ENCODE data around the gene TSGA10IP.
"Not testable (repeated sequence)": the region's sequence is repeated elsewhere in the genome, so short reads cannot be mapped to it uniquely, and the experiment has no call there.

TSGA10IP gene

DNA sequence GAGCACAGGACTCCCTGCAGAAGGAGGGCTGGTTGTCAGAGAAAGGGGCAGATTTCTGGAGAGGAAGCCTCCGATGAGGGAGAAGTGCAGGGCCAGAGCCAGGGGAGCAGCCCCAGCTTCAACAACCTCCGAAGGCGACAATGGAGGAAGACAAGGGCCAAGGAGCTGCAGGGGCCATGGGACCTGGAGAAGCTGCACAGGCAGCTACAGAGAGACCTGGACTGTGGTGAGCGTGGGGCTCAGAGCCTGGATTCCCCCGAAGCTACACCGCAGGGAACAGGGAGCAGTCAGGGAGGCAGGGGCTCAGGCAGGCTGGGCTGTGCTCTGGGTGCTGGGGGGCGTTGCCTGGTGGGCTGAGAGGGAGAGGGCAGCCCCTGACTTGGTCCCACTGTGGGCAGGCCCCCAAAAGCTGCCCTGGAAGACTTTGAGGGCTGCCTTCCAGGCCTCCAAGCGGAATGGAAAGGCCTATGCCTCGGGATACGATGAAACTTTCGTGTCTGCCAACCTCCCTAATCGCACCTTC, 2.4 kb downstream of the TSGA10IP start:
- Histone ChIP-seq H3K27me3 (no peaks in the 10 kb centered on the region), H3K9me3 (no peaks in the 10 kb centered on the region), H3K4me1 (ENCODE audit: control insufficient read depth in 1 of 2, insufficient read depth in 1 of 2, low read depth in 1 of 2, low read length in 1 of 2) (no peaks in the 10 kb centered on the region), H3K27ac (no peak overlapping the region), H3K36me3 (no peaks in the 10 kb centered on the region), H3K4me3 (ENCODE audit: low read depth in 1 of 2, low read length in 1 of 2) (no peak overlapping the region)
- no peak for TF ChIP-seq CTCF (IDR thresholded peaks at IDR 0.05)

- H3K36me3 ChIP-seq; H3K4me1 ChIP-seq (ENCODE audit: control insufficient read depth in 1 of 2, insufficient read depth in 1 of 2, low read depth in 1 of 2, low read length in 1 of 2); H3K27me3 ChIP-seq; H3K27ac ChIP-seq; H3K4me3 ChIP-seq (ENCODE audit: low read depth in 1 of 2, low read length in 1 of 2); H3K9me3 ChIP-seq: not testable (repeated sequence)
Measured at GRCh38 chr11:65950711-65951110, 5.4 kb downstream of the TSGA10IP start.

GRCh38 chr11:65951641-65952040, 6.4 kb downstream of the TSGA10IP start:
- H3K4me1 ChIP-seq (ENCODE audit: control insufficient read depth in 1 of 2, insufficient read depth in 1 of 2, low read depth in 1 of 2, low read length in 1 of 2); H3K27me3 ChIP-seq; H3K9me3 ChIP-seq; H3K4me3 ChIP-seq (ENCODE audit: low read depth in 1 of 2, low read length in 1 of 2); H3K27ac ChIP-seq; H3K36me3 ChIP-seq: not testable (repeated sequence)

- H3K9me3 ChIP-seq, result no peaks in the 10 kb centered on the region
- H3K27me3 ChIP-seq, result no peaks in the 10 kb centered on the region
- no peak for TF ChIP-seq CTCF (IDR thresholded peaks at IDR 0.05)
- H3K4me3 ChIP-seq (ENCODE audit: low read depth in 1 of 2, low read length in 1 of 2), result no peak overlapping the region
- H3K36me3 ChIP-seq, result no peaks in the 10 kb centered on the region
- H3K27ac ChIP-seq, result no peak overlapping the region
- H3K4me1 ChIP-seq (ENCODE audit: control insufficient read depth in 1 of 2, insufficient read depth in 1 of 2, low read depth in 1 of 2, low read length in 1 of 2), result no peaks in the 10 kb centered on the region
Measured at GRCh38 chr11:65952052-65952521, 6.8 kb downstream of the TSGA10IP start.

DNA sequence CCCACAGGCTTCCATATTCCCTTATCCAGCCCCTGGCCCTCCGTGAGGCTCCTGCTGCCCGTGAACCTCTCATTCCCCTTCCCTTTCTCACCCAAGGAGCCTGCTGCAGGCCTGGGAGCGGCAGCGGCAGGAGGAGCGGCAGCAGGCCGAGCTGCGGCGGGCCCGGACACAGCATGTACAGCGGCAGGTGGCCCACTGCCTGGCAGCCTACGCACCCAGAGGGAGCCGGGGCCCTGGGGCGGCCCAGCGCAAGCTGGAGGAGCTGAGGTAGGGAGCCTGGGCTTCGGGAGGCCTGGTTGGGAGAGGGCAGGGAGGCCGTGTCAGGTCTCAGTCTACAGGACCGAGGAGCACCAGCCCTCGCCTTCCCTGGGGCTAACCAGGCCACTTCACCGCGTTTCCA, 8.2 kb downstream of the TSGA10IP start:
- no peak overlapping the region for H3K27ac ChIP-seq
- TF ChIP-seq CTCF (IDR thresholded peaks at IDR 0.05), result no peak
- H3K36me3 ChIP-seq, result no peaks in the 10 kb centered on the region
- no peak overlapping the region for H3K4me3 ChIP-seq (ENCODE audit: low read depth in 1 of 2, low read length in 1 of 2)
- H3K27me3 ChIP-seq, result no peaks in the 10 kb centered on the region
- no peaks in the 10 kb centered on the region for H3K4me1 ChIP-seq (ENCODE audit: control insufficient read depth in 1 of 2, insufficient read depth in 1 of 2, low read depth in 1 of 2, low read length in 1 of 2)
- H3K9me3 ChIP-seq, result no peaks in the 10 kb centered on the region

GRCh38 chr11:65954771-65955170, 9.5 kb downstream of the TSGA10IP start:
- no peak for TF ChIP-seq CTCF (IDR thresholded peaks at IDR 0.05)
- no peak overlapping the region for H3K4me3 ChIP-seq (ENCODE audit: low read depth in 1 of 2, low read length in 1 of 2)
- H3K27ac ChIP-seq, result no peak overlapping the region
- no peaks in the 10 kb centered on the region for H3K9me3 ChIP-seq
- no peaks in the 10 kb centered on the region for H3K36me3 ChIP-seq
- no peaks in the 10 kb centered on the region for H3K27me3 ChIP-seq
- H3K4me1 ChIP-seq (ENCODE audit: control insufficient read depth in 1 of 2, insufficient read depth in 1 of 2, low read depth in 1 of 2, low read length in 1 of 2), result no peaks in the 10 kb centered on the region

GRCh38 chr11:65958291-65958690, 13.0 kb downstream of the TSGA10IP start:
- Histone ChIP-seq H3K9me3 (no peaks in the 10 kb centered on the region), H3K27me3 (no peaks in the 10 kb centered on the region), H3K4me1 (ENCODE audit: control insufficient read depth in 1 of 2, insufficient read depth in 1 of 2, low read depth in 1 of 2, low read length in 1 of 2) (peaks cover 19 to 20% of the 10 kb centered on the region in 2 experiments), H3K27ac (no peak overlapping the region), H3K36me3 (no peaks in the 10 kb centered on the region), H3K4me3 (ENCODE audit: low read depth in 1 of 2, low read length in 1 of 2) (no peak overlapping the region)
- no peak for TF ChIP-seq CTCF (IDR thresholded peaks at IDR 0.05)

Measured in neutrophil (primary cell).